ENCODE measurements around the gene DAP.
"Not testable (repeated sequence)": the region's sequence is repeated elsewhere in the genome, so short reads cannot be mapped to it uniquely, and the experiment has no call there.

Gene DAP

GRCh38 chr5:10648806-10649665 lies 112.0 kb downstream of the DAP start:
- no peak for DNase-seq

- no peak for DNase-seq
Measured at GRCh38 chr5:10647640-10648039, 113.4 kb downstream of the DAP start.

- DNase-seq = no peak
Measured at GRCh38 chr5:10645671-10646070, 115.4 kb downstream of the DAP start.

DNA sequence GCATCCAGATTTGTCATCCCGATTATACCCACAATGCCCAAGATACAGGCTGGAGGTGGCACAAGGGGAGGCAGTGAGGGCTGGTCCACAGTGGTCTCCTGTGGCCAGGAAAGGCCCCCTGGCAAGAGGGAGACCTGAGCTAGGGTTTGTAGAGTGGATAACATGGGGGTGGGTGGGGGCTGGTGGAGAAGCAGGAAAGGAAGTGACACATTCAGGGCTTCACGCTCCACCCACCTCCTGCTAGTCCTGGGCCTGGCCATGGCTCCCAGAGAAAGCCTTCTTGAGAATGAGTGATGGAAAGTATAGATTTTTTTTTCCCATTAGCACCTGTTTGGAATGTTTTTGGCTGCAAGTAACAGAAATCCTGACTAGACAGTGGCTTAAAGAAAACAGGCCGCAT lies 115.9 kb downstream of the DAP start:
- DNase-seq = no peak

GRCh38 chr5:10644192-10644591 lies 116.8 kb downstream of the DAP start:
- no peak for DNase-seq

GRCh38 chr5:10642367-10642766 lies 118.7 kb downstream of the DAP start:
- DNase-seq = no peak

GRCh38 chr5:10639846-10640368 lies 121.1 kb downstream of the DAP start:
- no peak for DNase-seq

- not testable (repeated sequence) for DNase-seq
Measured at GRCh38 chr5:10638723-10639122, 122.3 kb downstream of the DAP start.

DNA sequence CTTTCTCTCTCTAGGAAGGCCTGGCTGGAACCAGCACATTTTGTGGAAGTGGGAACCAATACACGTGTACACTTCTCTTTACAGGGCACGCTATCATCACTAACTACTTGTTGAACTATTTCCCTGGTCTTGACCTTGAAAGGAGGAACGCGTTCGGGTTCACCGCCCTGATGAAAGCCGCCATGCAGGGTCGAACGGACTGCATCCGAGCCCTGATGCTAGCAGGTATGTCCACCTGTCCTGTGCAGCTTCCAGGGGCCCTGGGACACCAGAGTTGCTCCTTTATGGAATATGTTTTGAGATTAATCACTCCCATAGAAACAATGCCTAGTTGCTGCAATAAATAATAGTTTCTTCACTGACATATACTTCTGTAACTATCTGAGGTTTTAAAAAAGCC lies 123.1 kb downstream of the DAP start:
- no peak for DNase-seq

DNA sequence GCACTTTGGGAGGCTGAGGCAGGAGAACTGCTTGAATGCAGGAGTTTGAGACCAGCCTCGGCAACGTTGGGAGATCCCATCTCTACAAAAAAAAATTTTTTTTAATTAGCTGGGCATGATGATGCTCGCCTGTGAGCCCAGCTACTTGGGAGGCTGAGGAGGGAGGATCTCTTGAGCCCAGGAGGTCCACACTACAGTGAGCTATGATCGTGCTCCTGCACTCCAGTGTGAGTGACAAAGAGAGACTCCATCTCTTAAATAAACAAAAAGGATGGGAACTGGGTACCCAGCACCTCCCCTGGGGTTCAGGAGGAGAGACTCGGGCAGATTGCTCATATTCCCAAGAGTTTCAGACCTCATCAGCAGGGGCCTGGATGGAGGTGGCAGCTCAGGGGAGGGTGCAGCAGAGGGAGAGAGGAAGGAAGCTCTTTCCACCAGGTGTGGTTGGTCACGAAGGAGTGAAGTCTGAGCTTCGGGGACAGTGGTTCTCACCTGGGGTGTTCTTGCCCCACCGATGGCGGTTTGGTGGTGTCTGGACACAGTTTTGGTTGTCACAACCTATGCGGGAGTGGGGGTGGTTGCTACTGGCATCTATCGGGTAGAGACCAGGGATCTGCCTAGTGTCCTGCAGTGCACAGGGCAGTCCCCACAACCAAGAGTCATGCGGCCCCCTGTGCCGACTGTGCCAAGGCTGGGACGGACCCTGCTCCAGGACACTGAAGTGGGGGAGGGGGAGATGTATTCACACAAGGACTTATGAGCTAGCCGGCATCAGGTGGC lies 124.5 kb downstream of the DAP start:
- DNase-seq = no peak

GRCh38 chr5:10635867-10636350 lies 125.1 kb downstream of the DAP start:
- no peak for DNase-seq

- no peak for DNase-seq
Measured at GRCh38 chr5:10635257-10635866, 125.7 kb downstream of the DAP start.

GRCh38 chr5:10634562-10634961 lies 126.5 kb downstream of the DAP start:
- DNase-seq = no peak

DNA sequence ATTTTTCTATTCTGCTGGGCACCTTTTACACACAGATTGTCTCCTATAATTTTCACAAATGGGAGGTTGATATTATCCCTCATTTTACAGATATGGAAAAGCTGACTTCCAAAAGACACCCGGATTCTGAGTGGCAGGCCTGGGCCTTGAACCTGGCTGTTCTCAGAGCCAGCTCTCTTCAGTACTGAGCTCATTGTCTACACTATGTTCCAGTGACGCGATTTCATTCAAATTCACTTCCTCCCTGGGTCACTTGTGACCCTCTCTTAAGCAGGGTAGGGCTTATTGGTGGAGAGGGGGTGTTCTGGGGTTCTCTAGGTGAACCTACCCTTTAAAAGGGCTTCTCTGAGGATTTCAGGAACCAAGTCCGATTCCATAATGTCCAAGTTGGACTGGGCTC lies 127.0 kb downstream of the DAP start:
- DNase-seq = no peak

- no peak for DNase-seq
Measured at GRCh38 chr5:10633271-10634049, 127.6 kb downstream of the DAP start.

DNA sequence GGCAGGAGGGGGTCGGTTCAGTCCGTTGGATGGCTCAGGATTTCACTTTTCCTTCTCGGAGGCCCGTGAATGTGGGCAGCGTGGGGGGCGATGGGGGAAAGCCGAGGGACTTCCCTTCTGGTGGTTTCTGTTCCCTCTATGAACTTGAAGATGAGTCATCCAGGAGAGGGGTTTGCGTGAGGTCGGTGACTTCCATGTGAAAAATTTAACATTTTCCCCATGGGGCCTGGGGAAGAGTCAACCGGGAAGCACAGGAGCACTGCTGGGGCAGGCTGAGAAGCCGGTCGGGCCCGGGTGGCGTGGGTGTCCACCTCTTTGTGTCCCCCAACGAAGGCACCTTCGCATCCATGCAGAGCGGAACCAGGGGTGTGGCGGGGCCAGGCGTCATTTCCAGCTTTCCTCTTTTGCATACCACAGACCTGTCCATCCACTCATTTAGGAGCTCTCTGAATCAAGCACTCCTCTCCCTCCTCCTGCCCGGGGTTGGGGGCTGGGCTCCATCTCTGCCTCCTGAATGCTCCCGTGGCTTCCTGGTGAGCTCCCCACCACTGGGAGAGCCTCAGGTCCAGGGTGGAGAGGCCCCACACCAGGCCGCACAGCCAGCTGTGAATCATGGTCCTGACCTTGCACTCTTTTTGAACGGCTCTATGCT lies 128.8 kb downstream of the DAP start:
- DNase-seq = no peak

DNA sequence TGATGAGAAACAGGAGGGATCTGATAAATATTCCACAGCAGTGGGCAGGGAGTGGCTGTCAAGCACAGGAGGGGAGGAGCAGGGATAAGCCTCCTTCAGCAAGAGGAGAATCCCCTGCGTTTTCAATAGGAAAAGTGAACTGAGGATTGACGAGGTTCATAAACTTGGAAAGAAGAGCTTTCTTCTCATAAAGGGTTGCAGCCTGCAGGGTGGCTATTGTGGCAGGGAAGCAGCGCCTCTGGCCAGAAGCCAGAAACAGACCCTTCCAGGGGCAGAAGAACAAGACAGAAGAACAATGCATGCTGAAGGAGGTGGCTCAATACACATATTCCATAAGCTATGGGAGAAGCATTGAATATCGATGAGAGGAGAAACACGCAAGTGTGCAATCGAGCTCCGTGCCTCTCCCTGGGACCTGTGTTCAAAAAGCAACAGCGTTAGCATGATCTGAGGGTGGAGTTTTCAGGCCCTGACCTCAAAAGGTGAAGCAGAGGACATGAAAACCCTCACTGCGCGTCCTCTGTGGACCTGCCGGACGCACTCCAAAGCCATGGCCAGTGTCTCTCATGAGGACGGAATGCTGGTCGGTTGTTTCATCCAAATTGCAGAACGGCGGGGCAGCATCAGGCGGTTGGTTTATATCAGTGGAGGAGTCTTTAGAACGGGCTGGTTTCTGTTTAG lies 129.6 kb downstream of the DAP start:
- no peak for DNase-seq

GRCh38 chr5:10630744-10631143 lies 130.3 kb downstream of the DAP start:
- not testable (repeated sequence) for DNase-seq

GRCh38 chr5:10630126-10630525 lies 130.9 kb downstream of the DAP start:
- no peak for DNase-seq

DNA sequence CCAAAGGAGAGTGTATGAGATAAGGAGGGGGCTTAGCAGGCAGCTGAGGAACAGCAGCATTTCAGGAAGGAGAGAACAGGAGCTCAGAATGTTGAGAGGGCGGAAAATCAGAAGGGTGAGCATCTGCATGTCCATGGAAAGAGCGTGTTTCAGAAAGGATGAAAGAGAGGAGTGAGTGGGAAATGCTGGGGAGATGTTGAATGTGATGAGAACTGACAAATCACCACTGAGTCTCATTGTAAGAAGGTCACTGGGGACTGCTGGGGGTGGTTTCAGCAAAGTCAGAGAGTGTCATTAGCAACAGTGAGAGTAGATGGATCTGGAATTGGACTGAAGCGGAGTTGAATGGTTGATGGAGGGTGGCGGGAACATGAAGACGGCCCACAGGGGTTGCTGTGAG lies 131.4 kb downstream of the DAP start:
- DNase-seq = no peak

Measured in cortex of kidney (tissue), 1 donor.